Right atrium auricular region (tissue), 2 donors: Measurements from ENCODE around the gene HAP1. TPM values are rescaled to one million over a fixed set of nuclear protein-coding genes. Genes with fewer than 3 reads are reported as not detected.

Experiments used
- DNase-seq: peaks from one replicate; pipeline ENCODE4 v3.0.0-alpha.2; 2019; ENCODE audit warnings: low spot score
- H3K27ac ChIP-seq, 2 donors: fragments of 200-600 bp; sonication (generic); 1 replicate in 1 of 2; 2 replicates in 1 of 2; pipeline ENCODE4 v1.5.1; 2016 to 2019
- H3K27me3 ChIP-seq, 2 donors: fragments of 200-600 bp; sonication (generic); one replicate each; pipeline versions ENCODE4 v1.5.1 to v1.6.0; 2017 to 2019
- H3K36me3 ChIP-seq: fragments of 200-600 bp; sonication (generic); one replicate; pipeline ENCODE4 v1.5.1; 2016
- H3K4me1 ChIP-seq, 2 donors: fragments of 200-600 bp; sonication (generic); one replicate each; pipeline versions ENCODE4 v1.5.1 to v1.6.0; 2017 to 2019
- H3K4me3 ChIP-seq, 2 donors: fragments of 200-600 bp; sonication (generic); 1 replicate in 1 of 2; 2 replicates in 1 of 2; pipeline ENCODE4 v1.5.1; 2017 to 2019; ENCODE audit warnings: mild to moderate bottlenecking in 1 of 2, moderate library complexity in 1 of 2
- H3K9me3 ChIP-seq, 2 donors: fragments of 200-600 bp; sonication (generic); one replicate each; pipeline ENCODE4 v1.5.1; 2019
- total RNA-seq, 2 donors: library from RNA; depleted of rRNA; stranded (reverse); fragments of >200 nt; gene quantifications; one replicate each; pipeline ENCODE4 v1.1.0, GENCODE V29; 2016
- TF ChIP-seq, protein P1 (sequence below), 2 donors: fragments of 200-600 bp; sonication (generic); IDR thresholded peaks; one replicate each; pipeline ENCODE4 v1.5.1; 2019; ENCODE audit warnings: antibody characterized with exemption in 2 of 2

Gene HAP1
- total RNA-seq, 2 donors from 2014 or later = 0.08 TPM; not detected in 1

GRCh38 chr17:41767324-41768042 is 33.0 kb upstream of the HAP1 start:
- DNase-seq = no peak
- no peaks in the 10 kb centered on the region for H3K9me3 ChIP-seq
- H3K27me3 ChIP-seq = no peaks in the 10 kb centered on the region
- TF ChIP-seq, protein P1, sequence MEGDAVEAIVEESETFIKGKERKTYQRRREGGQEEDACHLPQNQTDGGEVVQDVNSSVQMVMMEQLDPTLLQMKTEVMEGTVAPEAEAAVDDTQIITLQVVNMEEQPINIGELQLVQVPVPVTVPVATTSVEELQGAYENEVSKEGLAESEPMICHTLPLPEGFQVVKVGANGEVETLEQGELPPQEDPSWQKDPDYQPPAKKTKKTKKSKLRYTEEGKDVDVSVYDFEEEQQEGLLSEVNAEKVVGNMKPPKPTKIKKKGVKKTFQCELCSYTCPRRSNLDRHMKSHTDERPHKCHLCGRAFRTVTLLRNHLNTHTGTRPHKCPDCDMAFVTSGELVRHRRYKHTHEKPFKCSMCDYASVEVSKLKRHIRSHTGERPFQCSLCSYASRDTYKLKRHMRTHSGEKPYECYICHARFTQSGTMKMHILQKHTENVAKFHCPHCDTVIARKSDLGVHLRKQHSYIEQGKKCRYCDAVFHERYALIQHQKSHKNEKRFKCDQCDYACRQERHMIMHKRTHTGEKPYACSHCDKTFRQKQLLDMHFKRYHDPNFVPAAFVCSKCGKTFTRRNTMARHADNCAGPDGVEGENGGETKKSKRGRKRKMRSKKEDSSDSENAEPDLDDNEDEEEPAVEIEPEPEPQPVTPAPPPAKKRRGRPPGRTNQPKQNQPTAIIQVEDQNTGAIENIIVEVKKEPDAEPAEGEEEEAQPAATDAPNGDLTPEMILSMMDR (IDR thresholded peaks at IDR 0.05) = no peak
- H3K27ac ChIP-seq = no peak overlapping the region
- no peak overlapping the region for H3K4me3 ChIP-seq
- peaks cover 97% of the 10 kb centered on the region for H3K36me3 ChIP-seq
- peaks cover 0 to 5% of the 10 kb centered on the region in 2 donors for H3K4me1 ChIP-seq

DNA sequence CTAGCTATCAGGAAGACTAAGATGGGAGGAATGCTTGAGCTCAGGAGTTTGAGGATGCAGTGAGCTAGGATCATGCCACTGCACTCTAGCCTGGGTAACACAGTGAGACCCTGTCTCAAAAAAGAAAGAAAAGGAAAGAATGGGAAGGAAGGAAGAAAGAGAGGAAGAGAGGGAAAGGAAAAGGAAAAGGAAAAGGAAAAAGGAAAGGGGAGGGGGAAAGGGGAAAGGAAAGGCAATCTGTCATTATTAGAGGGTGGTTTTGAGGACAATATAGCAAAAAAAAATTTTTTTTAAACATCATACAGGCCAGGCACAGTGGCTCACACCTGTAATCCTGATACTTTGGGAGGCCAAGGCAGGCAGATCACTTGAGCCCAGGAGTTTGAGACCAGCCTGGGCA is 31.7 kb upstream of the HAP1 start:
- no peak for DNase-seq
- H3K4me1 ChIP-seq = no peaks in the 10 kb centered on the region
- no peak overlapping the region for H3K27ac ChIP-seq
- no peaks in the 10 kb centered on the region for H3K9me3 ChIP-seq
- peaks cover 98% of the 10 kb centered on the region for H3K36me3 ChIP-seq
- TF ChIP-seq, protein P1 (IDR thresholded peaks at IDR 0.05) = no peak
- H3K4me3 ChIP-seq = no peak overlapping the region
- H3K27me3 ChIP-seq = no peaks in the 10 kb centered on the region

- peaks cover 94% of the 10 kb centered on the region for H3K36me3 ChIP-seq
- no peaks in the 10 kb centered on the region for H3K9me3 ChIP-seq
- DNase-seq = no peak
Measured at GRCh38 chr17:41763327-41763726, 28.9 kb upstream of the HAP1 start.

GRCh38 chr17:41762841-41763240 is 28.4 kb upstream of the HAP1 start:
- TF ChIP-seq, protein P1 (IDR thresholded peaks at IDR 0.05) = no peak
- H3K36me3 ChIP-seq = peaks cover 94% of the 10 kb centered on the region

More at GRCh38 chr17:41763327-41763726, 28.9 kb upstream of the HAP1 start:
- Histone ChIP-seq H3K4me3 (no peak overlapping the region), H3K4me1 (no peaks in the 10 kb centered on the region), H3K27me3 (no peaks in the 10 kb centered on the region), H3K27ac (no peak overlapping the region)
- TF ChIP-seq, protein P1 (IDR thresholded peaks at IDR 0.05) = no peak

GRCh38 chr17:41762391-41762790 is 27.9 kb upstream of the HAP1 start:
- Histone ChIP-seq H3K9me3 (no peaks in the 10 kb centered on the region), H3K27me3 (no peaks in the 10 kb centered on the region), H3K4me1 (no peaks in the 10 kb centered on the region), H3K27ac (no peak overlapping the region), H3K4me3 (no peak overlapping the region), H3K36me3 (peaks cover 94% of the 10 kb centered on the region)
- TF ChIP-seq, protein P1 (IDR thresholded peaks at IDR 0.05) = no peak
- DNase-seq = no peak

More at GRCh38 chr17:41762841-41763240, 28.4 kb upstream of the HAP1 start:
- DNase-seq = no peak
- Histone ChIP-seq H3K4me1 (no peaks in the 10 kb centered on the region), H3K27me3 (no peaks in the 10 kb centered on the region), H3K4me3 (no peak overlapping the region), H3K9me3 (no peaks in the 10 kb centered on the region), H3K27ac (no peak overlapping the region)

- no peak for DNase-seq
- TF ChIP-seq, protein P1 (IDR thresholded peaks at IDR 0.05) = no peak
- no peaks in the 10 kb centered on the region for H3K9me3 ChIP-seq
- H3K27me3 ChIP-seq = no peaks in the 10 kb centered on the region
- no peaks in the 10 kb centered on the region for H3K4me1 ChIP-seq
- no peak overlapping the region for H3K4me3 ChIP-seq
- H3K27ac ChIP-seq = no peak overlapping the region
- H3K36me3 ChIP-seq = peaks cover 93% of the 10 kb centered on the region
Measured at GRCh38 chr17:41760878-41761277, 26.4 kb upstream of the HAP1 start.
